Right kidney (tissue), 1 donor: ENCODE results near the gene RAD51B.
"Not testable (repeated sequence)": the region's sequence is repeated elsewhere in the genome, so short reads cannot be mapped to it uniquely, and the experiment has no call there.

ENCODE experiments used
- DNase-seq: peaks from one replicate; pipeline ENCODE4 v3.0.0-alpha.2; 2016

RAD51B gene

GRCh38 chr14:68112442-68112841, 292.9 kb downstream of the RAD51B start:
- no peak for DNase-seq

GRCh38 chr14:68113343-68113930, 293.9 kb downstream of the RAD51B start:
- no peak for DNase-seq

- not testable (repeated sequence) for DNase-seq
Measured at GRCh38 chr14:68115952-68116351, 296.4 kb downstream of the RAD51B start.

GRCh38 chr14:68122651-68123050, 303.1 kb downstream of the RAD51B start:
- no peak for DNase-seq

- DNase-seq, result no peak
Measured at GRCh38 chr14:68124050-68124449, 304.5 kb downstream of the RAD51B start.

- peak; percentile 33 for DNase-seq
Measured at GRCh38 chr14:68124979-68125731, 305.6 kb downstream of the RAD51B start.

- DNase-seq, result no peak
Measured at GRCh38 chr14:68127166-68127565, 307.6 kb downstream of the RAD51B start.

GRCh38 chr14:68131907-68132306, 312.3 kb downstream of the RAD51B start:
- no peak for DNase-seq

GRCh38 chr14:68132563-68133121, 313.1 kb downstream of the RAD51B start:
- DNase-seq, result no peak

GRCh38 chr14:68133856-68134255, 314.3 kb downstream of the RAD51B start:
- DNase-seq, result no peak

- no peak for DNase-seq
Measured at GRCh38 chr14:68135028-68135427, 315.4 kb downstream of the RAD51B start.

- DNase-seq, result no peak
Measured at GRCh38 chr14:68135566-68135965, 316.0 kb downstream of the RAD51B start.

- peak; percentile 48 for DNase-seq
Measured at GRCh38 chr14:68137704-68138619, 318.4 kb downstream of the RAD51B start.

- DNase-seq, result no peak
Measured at GRCh38 chr14:68139431-68140075, 320.0 kb downstream of the RAD51B start.

- peak; percentile 53 for DNase-seq
Measured at GRCh38 chr14:68140076-68140741, 320.6 kb downstream of the RAD51B start.

GRCh38 chr14:68140806-68141205, 321.2 kb downstream of the RAD51B start:
- no peak for DNase-seq

GRCh38 chr14:68141281-68142088, 321.9 kb downstream of the RAD51B start:
- DNase-seq, result no peak

GRCh38 chr14:68143341-68143841, 323.8 kb downstream of the RAD51B start:
- no peak for DNase-seq

GRCh38 chr14:68144051-68144681, 324.6 kb downstream of the RAD51B start:
- DNase-seq, result no peak

GRCh38 chr14:68145036-68145435, 325.5 kb downstream of the RAD51B start:
- DNase-seq, result no peak
